Hepatocyte (in vitro differentiated cells): ENCODE data around the gene CHST15.

Experiments used
- CTCF ChIP-seq: fragments of 200-600 bp; sonication (generic); IDR thresholded peaks from 2 replicates; pipeline ENCODE4 v1.5.1; 2016; ENCODE audit warnings: antibody characterized with exemption, mild to moderate bottlenecking; ENCODE audit not compliant: poor library complexity
- EZH2 ChIP-seq: fragments of 200-600 bp; sonication (generic); IDR thresholded peaks from 2 replicates; pipeline ENCODE4 v1.6.1; 2016; ENCODE audit warnings: antibody characterized with exemption, mild to moderate bottlenecking, borderline replicate concordance

- TF ChIP-seq EZH2 (no peak), CTCF (no peak)
Measured at GRCh38 chr10:124017729-124018128, 75.7 kb downstream of the CHST15 start.
